NCI-H1694 (cell line): Measurements from ENCODE around the gene MORF4L1.
"Not testable (repeated sequence)": the region's sequence is repeated elsewhere in the genome, so short reads cannot be mapped to it uniquely, and the experiment has no call there.

ENCODE experiments used
- DNase-seq: peaks from one replicate; lab custom pipeline; 2025; lab: John Stamatoyannopoulos, UW

The MORF4L1 gene

GRCh38 chr15:78927077-78927790 lies 54.5 kb downstream of the MORF4L1 start:
- DNase-seq: no peak

- not testable (repeated sequence) for DNase-seq
Measured at GRCh38 chr15:78928176-78928575, 55.5 kb downstream of the MORF4L1 start.

GRCh38 chr15:78928616-78929093 lies 56.0 kb downstream of the MORF4L1 start:
- no peak for DNase-seq

GRCh38 chr15:78929536-78930264 lies 57.0 kb downstream of the MORF4L1 start:
- DNase-seq: no peak

- no peak for DNase-seq
Measured at GRCh38 chr15:78930577-78931388, 58.1 kb downstream of the MORF4L1 start.

- no peak for DNase-seq
Measured at GRCh38 chr15:78931439-78932257, 59.0 kb downstream of the MORF4L1 start.

- no peak for DNase-seq
Measured at GRCh38 chr15:78932258-78932808, 59.6 kb downstream of the MORF4L1 start.

- no peak for DNase-seq
Measured at GRCh38 chr15:78933187-78933822, 60.6 kb downstream of the MORF4L1 start.

GRCh38 chr15:78933823-78934654 lies 61.3 kb downstream of the MORF4L1 start:
- no peak for DNase-seq

GRCh38 chr15:78934655-78935023 lies 61.9 kb downstream of the MORF4L1 start:
- no peak for DNase-seq

GRCh38 chr15:78937132-78937739 lies 64.5 kb downstream of the MORF4L1 start:
- DNase-seq: no peak

GRCh38 chr15:78938658-78939488 lies 66.2 kb downstream of the MORF4L1 start:
- DNase-seq: no peak

- DNase-seq: no peak
Measured at GRCh38 chr15:78942741-78943140, 70.1 kb downstream of the MORF4L1 start.

GRCh38 chr15:78943692-78944091 lies 71.0 kb downstream of the MORF4L1 start:
- no peak for DNase-seq

GRCh38 chr15:78944202-78944625 lies 71.5 kb downstream of the MORF4L1 start:
- no peak for DNase-seq

- DNase-seq: no peak
Measured at GRCh38 chr15:78944669-78945407, 72.1 kb downstream of the MORF4L1 start, which contains the start of gene CTSH. TSS of gene CTSH (minus strand) at chr15:78945046. CDS start at chr15:78944981, 65 bp downstream.

GRCh38 chr15:78946493-78946892 lies 73.8 kb downstream of the MORF4L1 start:
- no peak for DNase-seq

GRCh38 chr15:78947506-78947905 lies 74.8 kb downstream of the MORF4L1 start:
- no peak for DNase-seq
